NCI-H2196 (cell line): Measurements from ENCODE around the gene SLCO6A1.
"Not testable (repeated sequence)": the region's sequence is repeated elsewhere in the genome, so short reads cannot be mapped to it uniquely, and the experiment has no call there.

Experiments used
- DNase-seq: peaks from one replicate; lab custom pipeline; 2025; ENCODE audit not compliant: unreplicated experiment; lab: John Stamatoyannopoulos, UW

The SLCO6A1 gene, protein sequence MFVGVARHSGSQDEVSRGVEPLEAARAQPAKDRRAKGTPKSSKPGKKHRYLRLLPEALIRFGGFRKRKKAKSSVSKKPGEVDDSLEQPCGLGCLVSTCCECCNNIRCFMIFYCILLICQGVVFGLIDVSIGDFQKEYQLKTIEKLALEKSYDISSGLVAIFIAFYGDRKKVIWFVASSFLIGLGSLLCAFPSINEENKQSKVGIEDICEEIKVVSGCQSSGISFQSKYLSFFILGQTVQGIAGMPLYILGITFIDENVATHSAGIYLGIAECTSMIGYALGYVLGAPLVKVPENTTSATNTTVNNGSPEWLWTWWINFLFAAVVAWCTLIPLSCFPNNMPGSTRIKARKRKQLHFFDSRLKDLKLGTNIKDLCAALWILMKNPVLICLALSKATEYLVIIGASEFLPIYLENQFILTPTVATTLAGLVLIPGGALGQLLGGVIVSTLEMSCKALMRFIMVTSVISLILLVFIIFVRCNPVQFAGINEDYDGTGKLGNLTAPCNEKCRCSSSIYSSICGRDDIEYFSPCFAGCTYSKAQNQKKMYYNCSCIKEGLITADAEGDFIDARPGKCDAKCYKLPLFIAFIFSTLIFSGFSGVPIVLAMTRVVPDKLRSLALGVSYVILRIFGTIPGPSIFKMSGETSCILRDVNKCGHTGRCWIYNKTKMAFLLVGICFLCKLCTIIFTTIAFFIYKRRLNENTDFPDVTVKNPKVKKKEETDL

GRCh38 chr5:102498271-102499034, at the start of gene SLCO6A1:
Gene SLCO6A1 (minus strand): TSS chr5:102499001. CDS start chr5:102498844, 157 bp downstream.
- DNase-seq, result no peak

DNA sequence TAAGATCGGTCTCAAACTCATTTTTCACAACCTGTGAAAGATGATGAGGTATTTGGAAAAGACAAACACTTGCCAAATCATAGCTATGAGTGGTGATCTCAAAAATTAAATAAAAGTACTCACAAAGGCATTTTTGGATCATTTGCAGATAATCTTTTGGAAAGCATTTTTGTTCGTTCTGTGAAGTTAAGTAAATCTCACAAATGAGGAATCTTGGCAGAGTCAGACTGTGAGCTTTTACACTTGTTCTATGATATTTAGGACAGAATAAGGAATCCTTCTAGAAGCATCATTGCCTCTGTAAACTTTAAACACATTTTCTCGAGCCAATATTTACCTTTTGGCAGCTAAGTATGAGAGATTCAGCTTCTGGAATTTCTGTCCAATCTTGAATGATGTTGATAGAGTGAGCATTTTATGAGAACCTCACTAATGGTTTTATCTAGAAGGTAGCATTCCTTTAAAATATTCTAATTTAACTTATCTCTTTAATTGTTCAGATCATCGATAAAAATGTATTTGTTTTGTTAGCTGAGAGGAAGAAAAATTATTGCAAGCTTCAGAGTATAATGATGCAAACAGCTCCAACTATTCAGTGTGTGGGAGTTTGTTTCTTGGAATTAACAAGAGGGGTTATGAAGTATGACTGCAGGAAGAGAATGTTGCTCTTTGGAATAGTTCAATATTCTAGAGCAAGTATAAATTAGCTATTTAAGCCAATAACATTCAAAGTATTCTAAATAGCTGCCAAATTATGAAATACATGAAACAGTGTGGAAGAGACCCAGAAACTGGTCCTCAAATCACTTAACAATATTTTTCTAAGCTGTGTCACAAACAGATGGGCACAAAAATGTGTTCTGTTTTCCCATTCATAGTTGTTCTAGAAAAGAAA, 48.6 kb upstream of the SLCO6A1 start:
- DNase-seq, result no peak

DNA sequence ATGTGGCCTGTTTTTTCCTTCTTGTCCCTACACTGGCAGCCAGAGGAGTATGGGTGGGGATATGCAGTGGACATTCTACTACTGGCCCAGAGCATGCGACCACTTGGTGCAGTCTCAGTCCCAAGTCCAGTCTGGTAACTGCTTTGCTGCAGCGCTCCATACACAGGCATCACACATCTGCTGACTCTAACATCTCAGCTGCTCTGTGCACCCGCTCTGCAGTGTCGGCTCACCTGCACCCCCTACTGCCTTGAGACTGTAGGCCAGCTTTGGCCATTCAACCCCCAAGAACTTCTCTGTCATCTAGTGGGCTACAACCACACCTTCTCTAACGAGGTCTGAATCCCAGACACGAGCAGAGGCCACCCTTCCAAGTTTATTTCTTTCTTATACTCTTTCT, 46.4 kb upstream of the SLCO6A1 start:
- no peak for DNase-seq

DNA sequence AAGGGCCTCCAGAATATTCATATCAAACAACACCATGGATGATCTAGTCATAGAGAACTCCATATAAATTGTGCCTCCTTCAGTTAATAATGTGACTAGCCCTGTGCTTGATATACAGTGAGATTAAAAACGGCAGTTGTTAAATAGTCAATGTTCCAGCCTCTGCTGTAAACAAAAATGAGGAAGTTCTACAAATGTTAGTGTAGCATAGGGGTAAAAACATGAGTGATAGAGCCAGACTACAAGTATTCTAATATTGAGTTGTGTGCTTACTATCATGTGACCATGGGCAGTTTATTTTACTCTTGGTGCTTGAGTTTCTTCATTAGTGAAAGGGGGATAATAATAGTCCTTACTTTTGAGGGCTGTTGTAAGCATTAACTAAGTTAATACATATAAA, 43.3 kb upstream of the SLCO6A1 start:
- DNase-seq, result no peak

- DNase-seq, result no peak
Measured at GRCh38 chr5:102539996-102540728, 41.4 kb upstream of the SLCO6A1 start.

- peak; percentile 3 for DNase-seq
Measured at GRCh38 chr5:102539562-102539961, 40.8 kb upstream of the SLCO6A1 start.

DNA sequence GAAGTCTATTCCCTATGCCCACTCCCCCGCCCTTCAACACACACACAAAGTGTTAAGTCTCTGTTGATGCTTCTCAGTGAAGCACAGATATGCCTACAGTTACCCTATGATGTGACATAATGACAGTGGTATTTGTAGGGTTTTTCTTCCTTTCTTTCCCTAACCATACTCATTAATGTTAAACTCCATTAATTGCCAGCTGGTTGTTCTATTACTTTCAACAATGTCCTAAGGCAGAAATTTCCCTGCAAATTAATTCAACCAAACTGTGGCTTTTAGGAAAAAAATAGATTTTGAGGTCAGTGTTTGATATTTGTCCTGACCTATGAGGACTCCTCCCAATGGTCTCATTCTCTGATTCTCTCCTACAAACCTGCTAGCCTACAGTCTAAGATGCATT, 38.2 kb upstream of the SLCO6A1 start:
- DNase-seq, result no peak

DNA sequence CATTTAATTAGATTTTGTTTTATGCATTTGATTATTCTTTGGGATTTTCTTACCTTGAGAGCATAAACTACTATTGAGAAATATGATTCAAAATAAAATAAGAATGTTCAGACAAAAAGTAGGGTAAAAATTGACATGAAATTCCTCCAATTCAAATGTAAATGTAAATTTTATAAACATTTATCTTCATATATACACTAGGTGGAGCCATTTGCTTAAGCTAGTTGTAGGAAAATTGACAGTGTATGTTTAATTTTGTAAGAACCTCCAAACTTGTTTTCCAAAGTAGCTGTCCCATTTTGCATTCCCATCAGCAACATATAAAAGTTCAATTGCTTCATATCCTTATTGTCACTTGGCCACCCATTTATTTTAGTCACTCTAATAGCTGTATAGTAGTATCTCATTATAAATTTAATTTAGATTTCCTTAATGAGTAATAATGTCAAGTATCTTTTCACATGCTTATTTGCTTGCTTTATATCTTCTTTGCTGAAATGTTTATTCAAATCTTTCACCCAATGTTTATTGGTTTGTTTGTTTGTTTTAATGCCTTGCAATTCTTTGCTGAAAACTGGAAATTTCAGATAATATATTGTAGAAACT, 37.6 kb upstream of the SLCO6A1 start:
- DNase-seq, result peak; percentile 33

DNA sequence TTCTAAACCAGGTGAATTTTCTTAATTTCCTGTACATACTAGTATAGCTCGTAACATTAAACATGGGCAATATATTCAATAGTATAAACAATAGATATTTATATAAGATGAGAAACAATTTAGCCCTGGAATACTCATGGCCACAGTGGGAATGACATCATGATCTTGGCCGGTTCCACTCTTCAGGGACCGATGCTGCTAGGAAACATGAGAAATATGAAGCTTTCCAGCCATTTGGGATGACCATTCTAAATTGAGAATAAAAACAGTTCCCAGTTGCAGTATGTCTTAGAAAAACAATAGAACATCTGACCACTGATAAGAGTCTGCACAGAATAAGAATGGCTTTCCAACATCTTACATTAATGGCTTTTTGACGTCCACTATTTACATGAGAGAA, 33.3 kb upstream of the SLCO6A1 start:
- DNase-seq, result no peak

DNA sequence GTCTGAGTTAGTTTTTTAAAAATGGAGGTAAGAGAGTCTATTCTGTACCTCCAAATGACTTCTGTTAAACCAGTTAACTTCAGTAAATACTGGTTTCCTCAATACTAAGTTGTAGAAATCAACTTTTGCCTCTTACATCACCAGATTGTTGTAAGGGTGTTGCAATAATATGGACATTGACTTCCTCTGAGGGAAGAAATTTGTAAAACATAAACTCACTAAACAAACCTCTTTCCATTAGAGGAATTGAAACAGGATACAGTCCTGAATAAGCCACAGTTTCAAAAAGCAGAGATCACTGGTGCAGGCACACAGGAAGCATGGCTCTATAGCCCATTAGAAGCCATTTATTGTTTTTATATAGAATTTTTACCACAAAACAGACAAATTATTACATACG, 32.7 kb upstream of the SLCO6A1 start:
- DNase-seq, result no peak

DNA sequence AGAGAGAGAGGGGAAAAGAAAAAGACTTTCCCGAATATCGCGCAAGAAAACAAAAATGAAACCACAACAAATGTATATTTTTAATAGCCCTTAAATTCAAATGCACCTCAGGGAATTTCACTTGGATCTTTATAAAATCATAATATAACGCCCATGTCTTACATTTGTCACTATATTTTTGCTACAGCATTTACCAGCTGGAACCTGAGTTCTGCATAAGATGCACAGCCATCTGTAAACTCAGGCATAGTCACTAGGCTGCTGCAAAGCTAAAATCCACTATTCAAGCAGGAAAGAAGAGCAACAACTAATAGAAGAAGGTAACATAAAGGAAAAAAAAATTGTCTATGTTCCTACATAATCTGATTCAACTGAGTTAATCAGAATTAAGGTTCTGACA, 30.6 kb upstream of the SLCO6A1 start:
- no peak for DNase-seq

- DNase-seq, result no peak
Measured at GRCh38 chr5:102529031-102529430, 30.2 kb upstream of the SLCO6A1 start.

DNA sequence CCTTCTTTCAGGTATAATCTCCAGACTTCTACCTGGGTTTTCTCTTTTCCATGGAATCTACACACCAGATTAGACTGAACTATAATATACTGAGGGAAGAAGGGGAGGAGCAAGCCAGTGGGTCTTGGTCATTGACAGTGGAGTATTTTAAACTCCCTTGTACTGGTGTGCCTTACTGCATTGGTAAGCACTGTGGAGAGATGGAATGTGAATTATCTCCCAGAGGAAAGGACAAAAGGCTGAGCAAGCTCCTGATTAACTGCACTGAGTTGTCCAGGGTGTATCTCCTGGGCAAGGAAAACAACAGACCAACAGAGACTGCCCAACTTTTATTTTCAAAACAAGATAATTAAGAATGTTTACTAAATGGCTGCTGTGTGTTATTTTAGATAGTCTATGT, 29.8 kb upstream of the SLCO6A1 start:
- DNase-seq, result no peak

- no peak for DNase-seq
Measured at GRCh38 chr5:102527547-102527946, 28.7 kb upstream of the SLCO6A1 start.

- DNase-seq, result no peak
Measured at GRCh38 chr5:102523541-102524175, 24.9 kb upstream of the SLCO6A1 start.

GRCh38 chr5:102511666-102512065, 12.9 kb upstream of the SLCO6A1 start:
- peak; percentile 2 for DNase-seq

- not testable (repeated sequence) for DNase-seq
Measured at GRCh38 chr5:102491261-102491914, 7.4 kb downstream of the SLCO6A1 start.

- no peak for DNase-seq
Measured at GRCh38 chr5:102483736-102484135, 15.1 kb downstream of the SLCO6A1 start.
